K562 (cell line): Measurements from ENCODE around the gene XIRP2. TPM values are rescaled to one million over a fixed set of nuclear protein-coding genes. Genes with fewer than 3 reads are reported as not detected.

ENCODE experiments used
- ATAC-seq: fragments of 200-7000 bp; cut with Tn5 transposase; 3 replicates; pipeline ENCODE4 v1.9.1; 2020; ENCODE audit warnings: moderate library complexity
- BruUV-seq: library from RNA; stranded (reverse); fragments of 400-500 nt; replicated peaks from 2 replicates; lab custom pipeline; 2021; lab: Mats Ljungman, UMichigan
- CTCF ChIA-PET: fragments of 300-600 bp; formaldehyde crosslinking; extraction: SDS; loops from one replicate; lab custom pipeline; 2021; ENCODE audit warnings: low intra/inter-chr PET ratio; lab: Yijun Ruan, JAX
- POLR2A ChIA-PET: fragments of 300-600, 350-650 bp; sonication (Branson Sonifier 250); formaldehyde crosslinking; extraction: SDS; loops from one replicate; lab custom pipeline; 2021; ENCODE audit warnings: antibody characterized with exemption, inconsistent platforms; lab: Yijun Ruan, JAX
- DNase-seq, 4 experiments: peaks; one replicate each; pipeline versions ENCODE4 v3.0.0 to v3.0.0-alpha.2; 2011 to 2018; ENCODE audit warnings: low spot score in 3 of 4, mixed read lengths in 3 of 4; ENCODE audit errors: extremely low read depth in 1 of 4
- FAIRE-seq: peaks from 2 replicates; lab custom pipeline; 2011; peaks lifted over from hg19 to GRCh38; lab: Jason Lieb, UNC
- H2AFZ ChIP-seq: 2 replicates; pipeline ENCODE4 v1.6.0; 2011; ENCODE audit warnings: low read depth, low read length, control low read depth, inconsistent platforms
- H3K27ac ChIP-seq: fragments of 200-600 bp; 3 replicates; pipeline ENCODE4 v1.8.0; 2011; ENCODE audit warnings: low read depth, mild to moderate bottlenecking, control low read depth, inconsistent platforms, low read length, moderate library complexity, mixed read lengths; ENCODE audit errors: extremely low read depth
- H3K27me3 ChIP-seq, 2 experiments: fragments of 300-600 bp in 1 of 2; 2 replicates in 1 of 2; 3 replicates in 1 of 2; pipeline versions ENCODE4 v1.6.0 to v1.8.0; 2011; ENCODE audit warnings: inconsistent platforms in 2 of 2, low read length in 2 of 2, mild to moderate bottlenecking in 1 of 2, mixed read lengths in 1 of 2, moderate library complexity in 1 of 2; ENCODE audit not compliant: control insufficient read depth in 2 of 2, insufficient read depth in 2 of 2
- H3K36me3 ChIP-seq: fragments of 300-600 bp; 3 replicates; pipeline ENCODE4 v1.8.0; 2011; ENCODE audit warnings: mild to moderate bottlenecking, low read length, inconsistent platforms; ENCODE audit not compliant: control insufficient read depth, insufficient read depth
- H3K4me1 ChIP-seq, 2 experiments: fragments of 200-600 bp in 1 of 2; replicated peaks in 1 of 2; 2 replicates in 1 of 2; 3 replicates in 1 of 2; pipeline versions ENCODE4 v1.5.1 to v1.8.0; 2011; ENCODE audit warnings: inconsistent platforms in 2 of 2, low read length in 2 of 2, mild to moderate bottlenecking in 1 of 2, mixed read lengths in 1 of 2, moderate library complexity in 1 of 2; ENCODE audit not compliant: control insufficient read depth in 2 of 2, insufficient read depth in 2 of 2
- H3K4me2 ChIP-seq: 2 replicates; pipeline ENCODE4 v1.6.1; 2011; ENCODE audit warnings: low read length, control low read depth, inconsistent platforms, mixed read lengths; ENCODE audit not compliant: insufficient read depth
- H3K4me3 ChIP-seq: fragments of 200-600 bp; sonication (generic), shearing (Covaris generic); 2 replicates; pipeline ENCODE4 v1.5.1; 2016; ENCODE audit warnings: control low read depth, inconsistent platforms
- H3K79me2 ChIP-seq: fragments of 200-600 bp; 3 replicates; pipeline ENCODE4 v1.8.0; 2011; ENCODE audit warnings: low read length, inconsistent platforms; ENCODE audit not compliant: control insufficient read depth, insufficient read depth
- H3K9ac ChIP-seq, 2 experiments: 2 replicates each; pipeline versions ENCODE4 v1.6.0 to v1.6.1; 2011; ENCODE audit warnings: low read depth in 2 of 2, low read length in 2 of 2, control low read depth in 1 of 2, inconsistent platforms in 1 of 2, mild to moderate bottlenecking in 1 of 2, mixed read lengths in 1 of 2; ENCODE audit not compliant: insufficient read depth in 1 of 2
- H3K9me1 ChIP-seq: one replicate; pipeline ENCODE4 v1.6.0; 2011; ENCODE audit warnings: inconsistent platforms, mild to moderate bottlenecking, low read length, moderate library complexity; ENCODE audit not compliant: control insufficient read depth, insufficient read depth
- H3K9me3 ChIP-seq: replicated peaks from 2 replicates; pipeline ENCODE4 v1.5.1; 2011; ENCODE audit warnings: low read depth, low read length, inconsistent platforms; ENCODE audit not compliant: control insufficient read depth, insufficient read depth
- H4K20me1 ChIP-seq: replicated peaks from 2 replicates; pipeline ENCODE4 v1.6.1; 2011; ENCODE audit warnings: low read length, inconsistent platforms, mixed read lengths; ENCODE audit not compliant: control insufficient read depth, insufficient read depth
- CBFB ChIP-seq: sonication (generic); formaldehyde crosslinking; IDR thresholded peaks from 2 replicates; pipeline ENCODE4 v1.4.0; 2020; ENCODE audit warnings: mild to moderate bottlenecking, missing genetic modification reagents
- CBX2 ChIP-seq: fragments of 200-600 bp; sonication (generic); IDR thresholded peaks from one replicate; pipeline ENCODE4 v1.6.1; 2012; ENCODE audit warnings: mild to moderate bottlenecking, low read length, inconsistent platforms; ENCODE audit not compliant: insufficient read depth, poor library complexity, severe bottlenecking
- CCNT2 ChIP-seq: IDR thresholded peaks from 2 replicates; pipeline ENCODE4 v1.6.1; 2011; ENCODE audit warnings: borderline replicate concordance, low read depth, mild to moderate bottlenecking, moderate library complexity, mixed read lengths, low read length; ENCODE audit not compliant: insufficient read length; ENCODE audit errors: extremely low read depth
- CREB1 ChIP-seq, 2 experiments: sonication (generic) in 1 of 2; formaldehyde crosslinking in 1 of 2; IDR thresholded peaks; 2 replicates each; pipeline versions ENCODE4 v1.6.1 to v1.8.0; 2012 to 2022; ENCODE audit warnings: inconsistent platforms in 1 of 2, mild to moderate bottlenecking in 1 of 2, missing genetic modification reagents in 1 of 2, moderate library complexity in 1 of 2
- ETS1 ChIP-seq: conservative IDR thresholded peaks from 2 replicates; pipeline ENCODE4 v1.6.1; 2011; ENCODE audit warnings: low read depth, mild to moderate bottlenecking, low read length; ENCODE audit not compliant: control insufficient read depth
- ETS2 ChIP-seq: IDR thresholded peaks from 2 replicates; pipeline ENCODE4 v1.6.1; 2016; ENCODE audit warnings: borderline replicate concordance, missing genetic modification characterization, mild to moderate bottlenecking, moderate library complexity, missing compliant biosample characterization; ENCODE audit not compliant: poor library complexity, severe bottlenecking
- HMGN3 ChIP-seq: IDR thresholded peaks from 2 replicates; pipeline ENCODE4 v1.6.1; 2011; ENCODE audit warnings: borderline replicate concordance, low read depth, mild to moderate bottlenecking, mixed read lengths, low read length; ENCODE audit not compliant: insufficient read length; ENCODE audit errors: extremely low read depth
- HNRNPH1 ChIP-seq: fragments of 200-400 bp; formaldehyde crosslinking; optimal IDR thresholded peaks from 2 replicates; pipeline ENCODE3; 2017; ENCODE audit warnings: low read depth, mild to moderate bottlenecking, low read length, moderate library complexity
- HNRNPK ChIP-seq: fragments of 200-400 bp; formaldehyde crosslinking; IDR thresholded peaks from one replicate; pipeline ENCODE4 v1.6.1; 2018; ENCODE audit warnings: mild to moderate bottlenecking, low read depth, low read length; ENCODE audit not compliant: poor library complexity, severe bottlenecking
- KDM5B ChIP-seq: fragments of 200-600 bp; sonication (generic); IDR thresholded peaks from 2 replicates; pipeline ENCODE4 v1.6.1; 2012; ENCODE audit warnings: low read depth, mild to moderate bottlenecking, moderate library complexity, low read length, control low read depth, inconsistent platforms; ENCODE audit not compliant: insufficient replicate concordance
- MCM5 ChIP-seq: fragments of 450-650 bp; IDR thresholded peaks from 2 replicates; pipeline ENCODE4 v1.6.1; 2016; ENCODE audit warnings: low read depth
- NCOA1 ChIP-seq: fragments of 450-650 bp; IDR thresholded peaks from 2 replicates; pipeline ENCODE4 v1.6.1; 2016; ENCODE audit warnings: low read depth
- NFRKB ChIP-seq: fragments of 450-650 bp; IDR thresholded peaks from 2 replicates; pipeline ENCODE4 v1.6.1; 2016; ENCODE audit warnings: low read depth
- NRF1 ChIP-seq, 2 experiments: fragments of 450-650 bp; IDR thresholded peaks in 1 of 2; conservative IDR thresholded peaks in 1 of 2; 2 replicates each; pipeline ENCODE4 v1.6.1; 2014; ENCODE audit warnings: mild to moderate bottlenecking in 2 of 2
- PCBP2 ChIP-seq: fragments of 200-400 bp; formaldehyde crosslinking; IDR thresholded peaks from 2 replicates; pipeline ENCODE4 v1.6.1; 2018; ENCODE audit warnings: low read length, low read depth, mild to moderate bottlenecking, moderate library complexity; ENCODE audit not compliant: poor library complexity, severe bottlenecking
- PHF8 ChIP-seq: fragments of 200-600 bp; sonication (generic); IDR thresholded peaks from 2 replicates; pipeline ENCODE4 v1.6.1; 2012; ENCODE audit warnings: mixed run types, mild to moderate bottlenecking, inconsistent platforms, low read length, moderate library complexity, borderline replicate concordance
- SAP30 ChIP-seq: fragments of 200-600 bp; sonication (generic); IDR thresholded peaks from 2 replicates; pipeline ENCODE4 v1.6.1; 2012; ENCODE audit warnings: borderline replicate concordance, low read depth, mild to moderate bottlenecking, moderate library complexity, low read length, control low read depth, inconsistent platforms; ENCODE audit not compliant: insufficient read depth, poor library complexity, severe bottlenecking
- SP1 ChIP-seq: sonication (generic); formaldehyde crosslinking; IDR thresholded peaks from 2 replicates; pipeline ENCODE4 v1.8.1; 2022; ENCODE audit warnings: mild to moderate bottlenecking, missing genetic modification reagents
- ZNF165 ChIP-seq: fragments of 250-450 bp; sonication (Bioruptor Pico); IDR thresholded peaks from 2 replicates; pipeline ENCODE4 v1.4.0; 2020; ENCODE audit warnings: borderline replicate concordance
- ZNF707 ChIP-seq: fragments of 250-450 bp; sonication (Bioruptor Pico); conservative IDR thresholded peaks from 2 replicates; pipeline ENCODE4 v1.8.0; 2022; ENCODE audit warnings: inconsistent platforms, mild to moderate bottlenecking, moderate library complexity
- WGBS: fragments of 100-300 bp; shearing (Covaris generic); methylation state at CpG from one replicate; pipeline ENCODE4 v1.1.6; 2016; ENCODE audit warnings: low coverage, mixed read lengths; ENCODE audit not compliant: insufficient coverage; ENCODE audit errors: missing lambda C conversion rate; 5-methylcytosine and 5-hydroxymethylcytosine counted together
- in situ Hi-C: fragments of 300-500 bp; cut with MboI; formaldehyde crosslinking; loops from 4 replicates; pipeline ENCODE4 v1.15.0; 2018; ENCODE audit warnings: inconsistent platforms, mixed read lengths
- intact Hi-C: fragments of 100-400 bp; cut with micrococcal nuclease; formaldehyde crosslinking; loops from 2 replicates; pipeline ENCODE4 v1.14.2; 2022
- polyA plus RNA-seq, 8 experiments: library from polyadenylated mRNA; depleted of rRNA in 4 of 8; stranded (reverse) in 5 of 8; unstranded in 3 of 8; fragments of >200 nt; fragmentation: Nextera tagmentation in 2 of 8; fragmentation: Illumina TruSeq in 1 of 8; extraction: Ambion mirVana in 2 of 8; extraction: Trizol in 1 of 8; gene quantifications; 2 replicates each; pipeline versions ENCODE4 v1.2.1 to v1.2.3, GENCODE V29; 2011 to 2014; ENCODE audit warnings: inconsistent platforms in 1 of 8, missing spikeins in 1 of 8
- total RNA-seq, 7 experiments: library from RNA; depleted of rRNA in 6 of 7; stranded (reverse); fragments of >200 nt in 6 of 7; fragmentation: Illumina TruSeq in 2 of 7; extraction: Trizol in 2 of 7; gene quantifications; 2 replicates each; pipeline versions ENCODE4 v1.2.1 to v1.2.3, GENCODE V29; 2011 to 2021; ENCODE audit warnings: low replicate concordance in 1 of 7

Gene XIRP2
- total and polyA plus RNA-seq, 9 of the 15 experiments (the other 6 are each of a cell fraction or from before 2014, with no cell fraction given) = 0.04 to 0.10 (median 0.04) TPM; not detected in 2

- H3K27ac ChIP-seq = no peak overlapping the region
- no peaks in the 10 kb centered on the region for H3K9me1 ChIP-seq
- H3K36me3 ChIP-seq = no peaks in the 10 kb centered on the region
- DNase-seq (no peak), FAIRE-seq (no peak), ATAC-seq (no peak)
- no peaks in the 10 kb centered on the region for H3K27me3 ChIP-seq
- BruUV-seq = no TSS peak
- WGBS = 1% methylated on average over 11 of the region's 12 CpGs
- no peak overlapping the region for H3K4me3 ChIP-seq
- H3K9ac ChIP-seq = no peak overlapping the region
- no peaks in the 10 kb centered on the region for H3K4me1 ChIP-seq
- POLR2A ChIA-PET = no interaction called here
- in situ Hi-C loops (no loop called here), intact Hi-C loops (no loop called here)
- H2AFZ ChIP-seq = no peak overlapping the region
- no peaks in the 10 kb centered on the region for H4K20me1 ChIP-seq
- no peak overlapping the region for H3K4me2 ChIP-seq
- CTCF ChIA-PET = no interaction called here
- no peaks in the 10 kb centered on the region for H3K79me2 ChIP-seq
- no peaks in the 10 kb centered on the region for H3K9me3 ChIP-seq
- no peak for TF ChIP-seq ETS2
- TF ChIP-seq PCBP2 = no peak
- TF ChIP-seq CBFB (CRISPR knock-in tag) = no peak
- no peak for TF ChIP-seq ZNF165
- TF ChIP-seq KDM5B = no peak
- no peak for TF ChIP-seq NRF1 (conservative IDR thresholded peaks at IDR 0.05 in 1 of 2, IDR thresholded peaks at IDR 0.05 in 1 of 2)
- TF ChIP-seq CREB1 (IDR thresholded peaks at IDR 0.05) = no peak
- TF ChIP-seq CREB1 (CRISPR knock-in tag; IDR thresholded peaks at IDR 0.05) = no peak
- no peak for TF ChIP-seq HNRNPK
- TF ChIP-seq ZNF707 (CRISPR knock-in tag) = no peak
- TF ChIP-seq MCM5 = no peak
- no peak for TF ChIP-seq NCOA1
- TF ChIP-seq CCNT2 = no peak
- TF ChIP-seq NFRKB = no peak
- TF ChIP-seq SAP30 = no peak
- no peak for TF ChIP-seq HNRNPH1
- no peak for TF ChIP-seq PHF8
- TF ChIP-seq ETS1 = no peak
- TF ChIP-seq SP1 (CRISPR knock-in tag) = no peak
- no peak for TF ChIP-seq CBX2
- TF ChIP-seq HMGN3 = no peak
Measured at GRCh38 chr2:166994588-166995336, 106.5 kb downstream of the XIRP2 start.
